Transverse colon (tissue), 4 donors: Measurements from ENCODE around the gene CENPB. TPM values are rescaled to one million over a fixed set of nuclear protein-coding genes. Genes with fewer than 3 reads are reported as not detected.
A peak's percentile ranks its signal among the peaks of the same experiment; 100 is the strongest.
"Not testable (repeated sequence)": the region's sequence is repeated elsewhere in the genome, so short reads cannot be mapped to it uniquely, and the experiment has no call there.

ENCODE experiments used
- DNase-seq: peaks from one replicate; pipeline ENCODE4 v3.0.0-alpha.2; 2019
- H3K27ac ChIP-seq, 4 donors: fragments of 200-600 bp; sonication (generic); 2 replicates each; pipeline ENCODE4 v1.5.1; 2016 to 2018; ENCODE audit warnings: inconsistent platforms in 4 of 4
- H3K27me3 ChIP-seq: fragments of 200-600 bp; sonication (generic); 2 replicates; pipeline ENCODE4 v1.5.1; 2017; ENCODE audit warnings: inconsistent platforms
- H3K36me3 ChIP-seq, 4 donors: fragments of 200-600 bp; sonication (generic); 2 replicates each; pipeline ENCODE4 v1.5.1; 2017 to 2019; ENCODE audit warnings: inconsistent platforms in 4 of 4
- H3K4me1 ChIP-seq, 4 donors: fragments of 200-600 bp; sonication (generic); 2 replicates each; pipeline ENCODE4 v1.5.1; 2017 to 2020; ENCODE audit warnings: inconsistent platforms in 4 of 4
- H3K4me3 ChIP-seq, 4 donors: fragments of 200-600 bp; sonication (generic); 1 replicate in 1 of 4; 2 replicates in 3 of 4; pipeline versions ENCODE4 v1.5.1 to v1.6.1; 2017 to 2019; ENCODE audit warnings: inconsistent platforms in 4 of 4
- H3K9me3 ChIP-seq, 2 donors: fragments of 200-600 bp; sonication (generic); 2 replicates each; pipeline ENCODE4 v1.5.1; 2017 to 2019; ENCODE audit warnings: inconsistent platforms in 2 of 2
- CTCF ChIP-seq, 5 experiments: fragments of 200-600 bp in 3 of 5; fragments of 450-650 bp in 2 of 5; sonication (generic) in 3 of 5; IDR thresholded peaks; 1 replicate in 2 of 5; 2 replicates in 3 of 5; pipeline ENCODE4 v1.5.1; 2016 to 2017; ENCODE audit warnings: antibody characterized with exemption in 5 of 5, inconsistent platforms in 3 of 5, mild to moderate bottlenecking in 2 of 5, moderate library complexity in 1 of 5
- EP300 ChIP-seq: sonication (generic); formaldehyde crosslinking; IDR thresholded peaks from one replicate; pipeline ENCODE4 v1.6.1; 2017; ENCODE audit warnings: antibody characterized with exemption, low read depth
- POLR2A ChIP-seq: fragments of 450-650 bp; IDR thresholded peaks from one replicate; pipeline ENCODE4 v1.6.1; 2016; ENCODE audit warnings: antibody characterized with exemption, mild to moderate bottlenecking, moderate library complexity
- POLR2AphosphoS5 ChIP-seq, 3 donors: sonication (generic); formaldehyde crosslinking; IDR thresholded peaks; one replicate each; pipeline ENCODE4 v1.6.1; 2016; ENCODE audit warnings: antibody characterized with exemption in 3 of 3
- WGBS, 2 donors: methylation state at CpG; one replicate each; pipeline ENCODE4 v1.1.5; 2018; ENCODE audit warnings: low coverage in 1 of 2; 5-methylcytosine and 5-hydroxymethylcytosine counted together
- in situ Hi-C, 4 donors: fragments of 200-750 bp; cut with MboI; loops; one replicate each; pipeline versions ENCODE4 v1.15.0 to v1.15.1; 2017; ENCODE audit warnings: low sequenced_read_pairs in 3 of 4, low pct_ligation_motif_present in 1 of 4, low pct_unique_long_range_greater_than_20kb in 1 of 4
- intact Hi-C: fragments of 100-400 bp; cut with DNase I; formaldehyde crosslinking; loops from one replicate; pipeline ENCODE4 v1.15.1; 2023; ENCODE audit warnings: low total_unique reads
- total RNA-seq, 4 donors: library from RNA; depleted of rRNA; stranded (reverse); fragments of >200 nt; gene quantifications; one replicate each; pipeline ENCODE4 v1.1.0, GENCODE V29; 2016

CENPB gene
- total RNA-seq, 4 donors from 2014 or later, result 66.6 to 83.1 (median 72.8) TPM

GRCh38 chr20:3794701-3795420 is 8.3 kb upstream of the CENPB start:
- no peak for TF ChIP-seq POLR2A
- no peak for TF ChIP-seq POLR2AphosphoS5 (IDR thresholded peaks at IDR 0.05)
- TF ChIP-seq CTCF (IDR thresholded peaks at IDR 0.05), result no peak
- no peak for TF ChIP-seq EP300
- Histone ChIP-seq H3K9me3 (no peaks in the 10 kb centered on the region), H3K27ac (peak overlapping the region; percentile 89 to 97 (median 94)), H3K4me3 (peak overlapping the region in 3 of 4 donors; percentile 43 to 56 (median 52)), H3K4me1 (peaks cover 18 to 39% (median 34%) of the 10 kb centered on the region in 4 donors), H3K36me3 (no peaks in the 10 kb centered on the region), H3K27me3 (no peaks in the 10 kb centered on the region)
- intact Hi-C loops (no loop called here), in situ Hi-C loops (no loop called here)
- WGBS, 2 donors, result 81% methylated on average over 25 of the region's 25 CpGs; no CpG with 5 or more reads in 1 of the 2 donors
- DNase-seq, result no peak

GRCh38 chr20:3794168-3794567 is 7.6 kb upstream of the CENPB start:
- DNase-seq, H3K4me3 ChIP-seq, intact Hi-C loops, in situ Hi-C loops, H3K9me3 ChIP-seq, H3K36me3 ChIP-seq, H3K27me3 ChIP-seq: not testable (repeated sequence)
- 29 to 61% methylated on average over 1 of the region's 3 CpGs for WGBS, 2 donors
- peak overlapping the region in 1 of 4 donors; percentile 94 for H3K27ac ChIP-seq
- H3K4me1 ChIP-seq, result peaks cover 16 to 32% (median 29%) of the 10 kb centered on the region in 4 donors

- H3K9me3 ChIP-seq, DNase-seq, H3K4me3 ChIP-seq, H3K27me3 ChIP-seq, intact Hi-C loops, in situ Hi-C loops, H3K36me3 ChIP-seq: not testable (repeated sequence)
- peak overlapping the region in 3 of 4 donors; percentile 26 to 63 (median 44) for H3K27ac ChIP-seq
- 80 to 93% methylated on average over 2 to 4 of the region's 4 CpGs for WGBS, 2 donors
- H3K4me1 ChIP-seq, result peaks cover 23 to 40% (median 31%) of the 10 kb centered on the region in 4 donors
Observed at GRCh38 chr20:3789201-3789600, 2.7 kb upstream of the CENPB start.

GRCh38 chr20:3788685-3789155 is 2.2 kb upstream of the CENPB start:
- H3K36me3 ChIP-seq, result no peaks in the 10 kb centered on the region
- intact Hi-C loops (no loop called here), in situ Hi-C loops (no loop called here)
- H3K4me3 ChIP-seq, result no peak overlapping the region
- peaks cover 26 to 45% (median 36%) of the 10 kb centered on the region in 4 donors for H3K4me1 ChIP-seq
- H3K27ac ChIP-seq, result peak overlapping the region; percentile 26 to 63 (median 52)
- H3K27me3 ChIP-seq, result no peaks in the 10 kb centered on the region
- no peaks in the 10 kb centered on the region for H3K9me3 ChIP-seq
- TF ChIP-seq EP300 (no peak), POLR2A (no peak), CTCF (IDR thresholded peaks at IDR 0.05) (no peak), POLR2AphosphoS5 (IDR thresholded peaks at IDR 0.05) (no peak)
- WGBS, 2 donors, result 12 to 33% methylated on average over 4 of the region's 4 CpGs
- peak; percentile 74 for DNase-seq

- no peaks in the 10 kb centered on the region for H3K36me3 ChIP-seq
- peak overlapping the region in 1 of 4 donors; percentile 37 for H3K4me3 ChIP-seq
- no peak for DNase-seq
- peak overlapping the region; percentile 26 to 63 (median 52) for H3K27ac ChIP-seq
- H3K9me3 ChIP-seq, result no peaks in the 10 kb centered on the region
- H3K4me1 ChIP-seq, result peaks cover 26 to 50% (median 38%) of the 10 kb centered on the region in 4 donors
- in situ Hi-C loops (no loop called here), intact Hi-C loops (loop anchor here (2.0 kb wide), 1 partner anchor 31 kb away; no protein-coding TSS in a partner anchor)
- 66 to 69% methylated on average over 5 of the region's 5 CpGs for WGBS, 2 donors
- no peaks in the 10 kb centered on the region for H3K27me3 ChIP-seq
- TF ChIP-seq EP300, result no peak
- TF ChIP-seq POLR2A, result no peak
- TF ChIP-seq CTCF (IDR thresholded peaks at IDR 0.05), result no peak
- TF ChIP-seq POLR2AphosphoS5 (IDR thresholded peaks at IDR 0.05), result no peak
Observed at GRCh38 chr20:3787324-3788014, 929 bp upstream of the CENPB start.
